NCI-H2196 treated with DMSO at 0.1 percent for 48 hours (cell line): ENCODE data around the gene FOXL1.

Experiments
- DNase-seq: peaks from one replicate; lab custom pipeline; 2025; ENCODE audit not compliant: unreplicated experiment; lab: John Stamatoyannopoulos, UW

The FOXL1 gene

DNA sequence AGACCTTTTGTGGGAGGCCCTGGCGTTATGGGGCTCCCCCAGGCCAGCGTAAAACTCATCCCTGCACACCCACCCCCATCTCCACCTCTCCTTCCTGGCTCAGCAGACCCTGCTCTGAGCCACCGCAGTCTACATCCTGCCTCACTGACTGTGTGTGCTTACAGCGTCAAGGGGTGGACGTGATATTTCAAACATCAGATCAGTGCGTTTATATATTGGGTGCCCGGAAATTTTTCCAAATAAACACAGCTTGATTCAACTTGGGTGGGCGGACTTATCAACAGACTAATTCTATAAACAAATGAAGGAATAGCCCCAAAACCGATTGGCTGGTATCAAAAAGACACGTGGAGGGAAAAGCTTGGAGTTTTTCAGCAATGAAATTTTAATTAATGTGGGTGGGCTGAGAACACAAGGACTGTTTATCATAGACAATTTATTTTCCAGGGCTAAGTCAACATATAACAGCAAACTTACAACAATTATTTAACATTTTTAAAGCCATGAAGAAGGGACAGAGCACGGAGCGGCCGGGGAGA lies at the start of gene FOXL1:
Gene FOXL1, plus strand, starts transcription at position 489 of the 539 bp plus-strand sequence. CDS start 175 bp downstream, outside the sequence.
- DNase-seq: no peak

DNA sequence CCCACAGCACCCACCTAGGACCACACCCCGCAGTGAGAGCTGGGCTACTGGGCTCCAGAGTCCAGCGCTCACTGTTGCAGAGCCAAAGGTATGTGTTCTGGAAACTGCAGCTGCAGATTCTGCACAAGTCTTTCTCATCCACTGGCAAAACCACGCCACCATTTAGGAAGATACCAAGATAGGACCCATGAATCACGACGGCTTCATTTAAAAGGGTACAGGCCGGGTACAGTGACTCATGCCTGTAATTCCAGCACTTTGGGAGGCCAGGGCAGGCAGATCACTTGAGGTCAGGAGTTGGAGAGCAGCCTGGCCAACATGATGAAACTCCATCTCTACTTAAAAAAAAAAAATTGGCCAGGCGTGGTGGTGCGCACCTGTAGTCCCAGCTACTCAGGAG lies 49.2 kb upstream of the FOXL1 start:
- no peak for DNase-seq

DNA sequence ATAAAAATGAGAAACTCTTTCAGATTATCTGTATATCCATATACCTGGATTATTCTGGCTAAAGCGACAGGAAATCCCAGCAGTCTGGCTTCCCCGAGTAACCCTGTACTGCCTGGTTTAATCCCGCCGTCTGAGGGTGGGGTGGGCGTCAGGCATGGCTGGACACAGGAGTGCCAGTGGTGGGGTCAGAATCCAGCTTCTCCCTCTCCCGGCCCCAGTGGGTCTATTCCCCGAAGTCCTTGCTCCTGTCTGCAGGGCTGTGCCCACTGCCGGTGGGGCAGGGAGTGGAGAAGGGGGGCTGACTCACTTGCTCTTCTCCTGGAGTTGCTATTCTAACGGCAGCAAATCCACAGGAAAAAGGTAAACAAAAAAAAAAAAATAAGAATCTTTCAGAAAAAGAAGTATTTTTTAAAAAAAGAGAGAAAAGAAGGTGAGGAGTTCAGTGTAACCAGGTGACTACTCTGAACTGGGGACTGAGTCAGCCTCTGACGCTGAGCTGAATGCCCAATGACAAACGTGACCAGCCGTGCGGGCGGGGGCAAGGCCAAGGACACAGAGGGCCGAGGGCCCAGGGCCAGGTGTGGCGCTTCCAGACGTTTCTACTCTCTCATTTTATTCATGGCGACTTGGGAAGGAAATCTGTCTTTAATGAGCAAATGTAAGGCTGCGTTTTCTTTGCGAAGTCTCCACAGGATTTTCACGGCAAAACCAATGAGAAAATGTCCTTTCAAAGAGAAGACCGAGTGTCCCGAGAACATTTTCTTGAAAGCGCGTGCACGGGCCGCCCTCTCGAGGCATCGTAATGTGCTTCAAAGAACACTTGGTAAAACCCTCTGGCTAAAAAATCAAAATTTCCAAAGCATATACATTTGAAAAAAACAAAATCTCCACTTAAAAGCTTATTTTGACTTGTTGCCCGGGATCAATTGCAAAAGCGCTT lies 47.8 kb upstream of the FOXL1 start:
- no peak for DNase-seq

DNA sequence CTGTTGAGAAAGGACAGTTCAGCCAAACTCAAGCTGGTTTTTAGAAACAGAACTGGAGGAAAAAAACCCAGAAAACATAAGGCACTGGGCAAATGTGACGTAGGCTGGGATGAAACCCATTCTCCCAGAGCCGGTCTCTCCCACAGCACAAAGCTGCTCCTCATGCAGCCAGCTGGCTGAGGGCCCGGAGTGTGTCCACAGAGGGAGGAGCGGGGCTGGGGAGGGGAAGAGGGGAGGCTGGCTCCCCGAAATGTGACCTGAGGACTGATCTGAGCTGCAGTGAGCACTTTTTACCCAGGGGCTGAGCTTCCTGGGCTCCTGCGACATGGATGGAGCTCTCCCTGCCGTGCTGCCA lies 47.2 kb upstream of the FOXL1 start:
- no peak for DNase-seq

DNA sequence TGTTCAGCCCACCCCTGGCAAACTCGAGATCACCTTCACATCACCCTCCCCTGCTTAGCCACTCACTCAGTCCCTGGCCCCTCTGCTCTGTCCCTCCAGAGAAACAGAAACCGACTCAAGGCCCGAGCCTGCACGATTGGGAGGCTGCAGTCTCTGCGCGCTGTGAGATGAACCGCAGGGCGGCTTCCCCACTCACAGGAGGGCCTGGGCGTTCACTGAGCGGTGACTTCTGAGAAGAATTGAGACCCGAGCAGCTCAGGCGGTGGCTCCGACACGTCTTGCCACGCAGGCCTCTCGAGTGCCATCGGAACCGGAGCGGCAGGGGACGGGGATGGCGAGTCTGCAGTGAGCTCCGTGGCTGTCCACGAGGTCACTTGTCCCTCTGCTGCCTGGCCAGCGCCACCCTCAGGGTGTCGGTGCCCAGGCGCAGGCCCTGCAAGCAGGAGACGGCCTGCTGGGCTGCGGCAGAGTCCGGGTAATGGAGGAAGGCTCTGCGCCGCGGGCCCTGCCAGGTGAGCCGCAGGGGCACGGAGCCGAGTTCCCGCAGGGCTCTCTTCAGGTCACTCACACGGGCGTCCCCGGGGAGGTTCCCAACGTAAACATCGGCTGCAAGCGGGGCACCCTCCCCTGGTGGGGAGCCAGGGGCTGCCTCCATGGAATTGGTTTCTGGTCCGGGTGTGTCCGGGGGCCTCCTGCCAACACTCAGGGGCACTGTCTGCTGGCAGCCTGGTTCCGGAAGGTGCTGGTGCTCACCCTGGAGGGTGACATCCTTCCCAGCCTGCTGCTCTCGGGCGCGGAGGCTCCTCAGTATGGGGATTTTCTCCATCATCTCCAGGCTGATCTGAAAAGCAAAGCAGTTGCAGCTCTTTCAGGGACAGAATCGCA lies 46.5 kb upstream of the FOXL1 start:
- DNase-seq: no peak

DNA sequence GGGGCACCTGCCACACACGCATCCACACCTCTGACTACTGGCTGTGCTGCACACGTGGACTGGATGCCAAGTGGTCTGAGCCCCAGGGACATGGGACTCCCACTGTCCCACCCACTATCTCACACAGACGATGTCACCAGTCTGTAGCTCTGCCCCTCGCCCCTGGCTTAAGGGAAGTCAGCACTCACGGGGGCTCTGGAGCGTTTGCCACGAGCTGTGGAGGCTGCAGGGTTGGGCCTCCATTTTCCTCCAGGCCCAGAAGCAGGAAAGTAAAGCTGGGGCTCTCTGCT lies 45.9 kb upstream of the FOXL1 start:
- no peak for DNase-seq

DNA sequence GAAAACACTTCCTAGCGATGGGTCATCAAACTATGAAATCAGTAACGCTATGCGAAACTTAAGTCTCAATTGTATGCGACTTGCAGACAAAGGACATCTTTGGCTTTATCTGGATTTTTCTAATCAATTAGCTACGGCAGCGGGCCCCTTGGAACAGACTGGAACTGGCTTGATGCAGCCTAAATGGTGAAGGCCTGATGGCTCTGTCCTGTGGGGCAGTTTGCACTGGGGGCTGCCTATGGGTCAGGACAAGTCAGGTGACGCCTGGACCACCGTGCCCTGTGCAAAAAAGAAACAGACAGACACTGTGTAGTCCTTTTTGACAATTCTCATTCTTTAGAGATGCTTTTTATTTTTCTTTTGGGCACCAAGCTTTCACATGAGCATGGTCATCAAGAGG lies 45.3 kb upstream of the FOXL1 start:
- DNase-seq: no peak

DNA sequence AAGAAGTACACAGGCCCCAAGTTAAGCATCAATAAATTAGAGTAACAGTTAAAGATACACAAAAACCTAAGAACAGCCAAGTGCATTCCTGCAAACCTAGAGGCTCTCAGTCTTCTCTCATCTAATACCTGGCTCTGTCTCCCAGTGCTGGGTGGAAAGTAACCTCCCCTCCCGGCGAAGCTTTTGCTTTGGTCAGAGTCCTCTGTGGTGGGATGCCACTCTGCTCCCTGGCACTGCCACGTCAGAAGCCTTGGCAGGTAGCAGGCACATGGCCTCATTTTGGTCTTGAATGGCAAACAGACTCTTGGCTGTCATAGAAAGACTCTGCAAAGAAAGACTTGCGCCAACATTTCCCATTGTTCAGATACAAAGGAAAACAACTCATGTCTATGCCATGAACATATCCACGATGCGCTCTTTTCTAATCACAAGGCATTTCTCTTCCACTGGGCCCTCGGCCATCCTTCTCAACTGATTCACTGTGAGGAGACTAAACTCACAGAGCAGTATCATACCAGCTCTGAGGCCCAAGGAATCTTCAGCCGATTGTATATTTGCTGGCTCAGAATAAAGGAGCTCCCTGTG lies 44.5 kb upstream of the FOXL1 start:
- DNase-seq: no peak

DNA sequence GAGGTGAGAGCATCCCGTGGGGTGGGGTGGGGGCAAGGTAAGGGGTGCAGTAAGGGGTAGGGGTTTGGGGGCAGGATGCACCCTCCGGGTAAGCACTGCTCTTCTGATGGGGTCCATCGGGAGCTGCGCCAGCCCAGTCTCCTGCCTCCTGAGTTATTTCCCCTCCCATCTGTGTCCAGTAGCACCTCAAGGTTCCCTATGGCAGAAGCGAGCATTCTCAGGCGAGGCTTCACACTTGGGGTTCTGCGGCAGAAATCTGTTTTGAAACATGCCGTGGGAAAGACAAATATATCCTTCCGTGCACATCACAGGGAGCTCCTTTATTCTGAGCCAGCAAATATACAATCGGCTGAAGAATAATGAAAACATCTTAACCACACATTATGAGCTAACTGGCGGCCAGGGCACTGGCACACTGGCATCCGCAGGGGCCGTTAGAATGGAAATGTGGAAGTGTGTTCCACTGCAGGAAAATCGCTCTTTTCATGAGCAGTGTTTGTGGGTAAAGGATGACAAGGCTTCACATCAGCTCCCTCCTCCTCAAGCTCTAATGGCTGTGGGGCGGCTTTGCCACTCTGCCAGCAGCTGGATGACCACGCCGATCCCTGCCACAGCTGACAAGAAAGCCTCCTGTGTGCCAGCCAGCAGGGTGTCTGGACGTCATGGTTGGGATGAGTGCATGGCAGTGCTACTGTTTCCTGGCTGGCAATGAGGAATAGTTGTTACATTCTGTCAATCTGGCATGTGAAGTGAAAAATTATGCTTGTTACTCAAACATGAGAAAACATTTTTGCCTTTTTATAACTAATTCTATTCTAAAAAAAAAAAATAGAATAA lies 43.4 kb upstream of the FOXL1 start:
- DNase-seq: no peak

DNA sequence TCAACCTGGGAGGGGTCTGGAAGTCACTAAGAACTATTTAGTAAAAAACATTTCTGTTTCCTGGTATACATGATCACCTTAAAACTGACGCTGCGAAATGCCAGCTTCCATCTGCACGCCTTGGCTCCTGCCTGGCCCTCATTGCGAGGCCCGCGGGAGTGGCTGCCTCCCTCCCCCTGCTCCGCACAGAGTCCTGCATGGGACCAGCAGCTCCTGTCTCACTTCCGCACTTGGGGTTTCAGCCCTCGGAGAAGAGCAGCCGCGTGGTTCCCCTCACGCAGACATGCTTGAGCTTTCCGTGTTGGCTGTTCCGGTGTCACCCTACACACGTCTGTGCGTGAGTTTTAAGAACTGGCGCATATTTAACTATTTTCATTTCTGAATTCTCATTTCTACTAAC lies 41.7 kb upstream of the FOXL1 start:
- no peak for DNase-seq

DNA sequence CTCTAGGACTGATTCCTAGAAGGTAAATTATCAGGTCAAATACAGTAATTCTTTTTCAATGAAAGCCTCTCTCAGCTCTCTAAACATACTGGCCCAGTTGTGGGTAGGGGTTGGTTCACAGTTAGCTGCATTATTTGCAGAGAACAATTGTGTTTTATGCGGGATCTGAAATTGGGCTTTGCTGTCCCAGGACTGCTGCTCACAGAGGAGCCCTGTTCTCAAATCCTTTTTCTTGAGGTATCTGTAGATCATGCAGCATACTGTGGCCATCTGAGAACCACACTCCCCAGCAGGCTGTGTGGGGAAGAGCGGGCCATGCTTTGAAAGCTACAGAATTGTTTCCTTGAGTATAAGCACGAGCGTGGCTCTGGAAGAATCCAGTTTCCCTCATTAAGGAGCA lies 40.9 kb upstream of the FOXL1 start:
- no peak for DNase-seq

DNA sequence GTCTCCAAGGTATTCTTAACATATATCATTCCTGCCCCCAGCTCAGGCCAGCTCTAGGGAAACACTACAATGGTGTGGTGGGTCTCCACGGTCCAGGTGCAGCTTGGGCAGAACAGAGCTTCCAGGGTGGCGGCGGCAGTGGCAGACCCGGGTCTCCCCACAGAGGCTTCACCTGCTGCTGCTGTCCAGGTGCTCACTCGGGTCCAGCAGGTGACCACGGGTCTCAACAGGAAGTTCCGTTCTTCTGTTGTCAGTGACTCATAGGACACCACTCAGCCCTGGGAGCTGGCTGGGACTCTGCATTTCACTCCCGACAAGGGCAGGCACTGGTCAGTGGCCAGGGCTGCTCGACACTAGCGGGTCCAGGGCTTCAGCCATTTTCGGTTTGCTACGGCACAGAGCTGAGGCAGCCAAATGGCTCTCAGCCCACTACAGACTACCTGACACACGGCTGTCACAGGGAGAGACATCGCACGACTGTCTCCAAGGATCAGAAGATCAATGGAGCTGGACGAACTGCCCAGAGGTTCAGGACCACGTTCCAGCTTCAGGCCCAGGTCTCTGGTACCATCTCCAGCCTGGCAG lies 40.1 kb upstream of the FOXL1 start:
- no peak for DNase-seq

DNA sequence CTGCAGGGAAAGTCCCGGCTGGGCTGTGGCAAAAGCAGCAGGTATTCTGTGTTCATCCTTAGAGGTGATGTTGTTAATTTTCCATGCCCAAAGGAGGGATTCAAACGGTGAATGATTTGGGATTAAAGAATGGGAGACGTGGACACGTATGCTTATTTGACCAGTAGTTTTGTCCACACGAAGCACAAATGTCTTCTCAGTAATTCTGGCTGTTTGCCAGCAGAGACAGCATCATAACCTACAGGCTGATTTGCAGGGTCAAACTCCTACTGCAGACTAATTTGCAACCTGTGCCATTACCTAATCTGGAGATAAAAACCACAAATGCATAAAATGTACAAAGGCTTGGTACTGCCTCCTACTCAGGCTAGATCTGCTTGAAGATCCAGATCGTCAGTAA lies 37.5 kb upstream of the FOXL1 start:
- DNase-seq: no peak

DNA sequence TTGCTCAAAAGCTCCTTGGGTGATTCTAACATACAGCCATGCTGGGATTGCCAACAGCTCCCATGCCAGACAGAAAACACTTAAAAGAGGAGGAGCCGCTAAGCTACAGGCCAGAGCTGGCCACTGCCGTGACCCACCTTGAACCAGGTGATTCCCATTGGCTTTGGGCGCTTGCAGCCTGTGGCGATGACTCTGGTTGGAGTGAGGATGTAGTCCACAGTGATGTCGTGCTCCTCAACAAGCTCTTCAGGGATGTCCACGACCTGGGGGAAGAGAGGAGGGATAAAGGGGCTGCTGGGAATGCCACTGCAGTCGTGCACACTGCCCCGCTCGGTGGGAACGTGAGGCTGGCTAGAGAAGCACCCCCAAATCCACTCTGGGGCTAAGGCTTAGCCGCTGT lies 36.8 kb upstream of the FOXL1 start:
- no peak for DNase-seq

DNA sequence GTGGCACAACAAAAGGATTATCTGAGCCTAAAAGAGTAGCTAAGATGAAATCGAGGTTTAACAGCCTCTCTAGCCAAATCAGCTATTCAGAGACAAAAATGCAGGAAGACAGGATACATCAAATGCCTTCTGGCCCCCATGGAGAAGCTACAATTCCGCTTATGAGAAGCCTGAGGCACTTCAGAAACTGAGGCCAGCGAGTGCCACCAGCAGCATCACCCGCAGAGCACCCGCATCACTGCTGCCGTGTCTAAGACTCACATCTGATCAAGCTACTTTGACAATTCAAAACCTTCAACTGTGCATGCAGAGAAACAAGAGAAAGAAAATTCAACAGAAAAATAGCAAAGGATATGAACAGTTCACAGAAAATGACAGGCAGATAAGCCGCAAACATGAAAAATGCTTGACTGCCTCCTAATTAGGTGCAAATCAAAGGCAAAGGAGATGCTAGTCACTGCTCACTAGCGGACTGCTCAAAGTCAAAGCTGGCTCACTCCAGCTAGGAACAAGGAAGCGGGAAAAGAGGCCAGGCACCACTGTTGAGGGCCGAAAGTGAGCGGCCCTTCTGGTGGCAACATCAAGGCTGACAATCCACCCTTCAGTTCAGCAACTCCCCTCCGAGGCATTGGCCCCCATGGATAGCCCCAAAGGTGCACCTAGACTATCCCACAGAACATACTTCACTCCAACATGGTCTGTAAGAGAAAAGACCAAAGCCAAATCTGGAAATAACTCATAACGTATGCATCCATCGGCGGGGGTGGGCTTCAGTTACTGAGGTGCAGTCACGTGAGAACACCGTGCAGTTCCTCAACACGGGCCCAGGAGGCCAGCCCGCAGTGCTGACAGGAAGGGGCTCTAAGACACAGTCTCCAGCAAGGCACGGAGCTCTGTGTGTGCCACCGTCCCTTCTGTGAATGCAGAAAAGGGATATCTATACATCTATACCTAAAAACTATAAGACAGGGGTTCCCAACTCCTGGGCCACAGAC lies 35.3 kb upstream of the FOXL1 start:
- DNase-seq: no peak

DNA sequence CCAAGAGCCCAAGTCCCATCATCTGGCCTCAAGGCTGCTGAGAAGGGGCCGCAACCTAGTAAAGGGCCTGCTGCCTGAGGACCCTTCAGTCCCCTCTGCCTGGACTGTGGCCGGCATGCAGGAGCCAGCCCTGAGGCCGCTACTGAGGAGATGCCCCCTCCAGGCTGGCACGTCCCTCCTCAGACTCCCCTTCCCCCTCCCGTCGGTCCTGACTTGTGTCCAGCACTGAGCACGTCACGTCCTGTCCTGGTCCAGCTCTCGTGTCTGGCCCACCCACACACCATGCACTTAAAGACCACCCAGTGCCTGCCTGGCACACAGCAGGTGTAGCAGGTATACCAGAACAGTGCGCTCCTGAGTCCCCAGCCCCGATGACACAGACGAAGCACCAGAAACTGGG lies 32.9 kb upstream of the FOXL1 start:
- no peak for DNase-seq

DNA sequence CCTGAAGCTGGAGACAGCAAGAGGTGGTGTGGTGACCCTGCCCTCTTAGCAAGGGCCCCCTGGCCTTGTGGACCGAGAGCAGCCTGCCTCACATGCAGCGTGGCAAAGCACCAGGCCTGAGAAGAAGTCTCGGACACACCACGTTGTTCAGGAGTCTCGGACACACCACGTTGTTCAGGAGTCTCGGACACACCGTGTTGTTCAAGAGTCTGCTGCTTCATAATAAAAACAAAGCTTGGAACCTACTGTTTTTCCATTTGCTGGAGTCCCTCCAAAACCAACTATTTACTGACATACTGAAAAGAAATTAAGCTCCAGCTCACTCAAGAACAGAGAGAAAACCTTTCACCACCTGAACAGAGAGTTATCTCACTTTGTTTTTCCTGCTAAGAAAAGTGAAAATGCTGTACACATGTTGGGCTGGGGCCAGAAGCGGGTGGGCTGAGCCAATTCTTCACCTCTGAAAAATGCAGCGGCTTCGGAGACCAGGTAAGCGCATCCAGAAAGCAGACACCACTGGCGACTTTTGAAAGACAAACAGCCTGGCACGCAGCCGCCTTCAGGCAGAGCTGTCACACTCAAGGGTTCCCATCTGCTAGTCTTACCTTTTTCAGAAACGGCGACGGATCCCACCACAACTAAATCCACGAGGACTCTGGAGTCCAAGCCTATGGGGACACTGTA lies 32.3 kb upstream of the FOXL1 start:
- DNase-seq: no peak

DNA sequence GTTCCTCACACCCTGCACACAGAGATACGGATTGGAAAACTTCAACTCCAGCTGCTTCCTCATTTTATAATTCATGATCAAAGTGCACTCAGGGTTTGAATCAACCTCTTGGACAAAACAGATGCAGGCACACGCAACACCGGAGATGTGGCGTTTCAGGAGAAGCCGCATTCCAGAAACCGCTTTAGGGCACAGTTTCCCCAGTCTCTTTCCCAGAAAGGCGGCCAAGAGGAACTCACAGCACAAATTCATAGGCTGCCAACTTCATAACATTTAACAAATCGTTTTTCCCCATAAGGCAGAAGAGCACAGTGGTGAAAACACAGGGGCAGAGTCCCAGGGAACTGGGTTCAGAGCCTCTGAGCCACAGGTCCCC lies 31.7 kb upstream of the FOXL1 start:
- DNase-seq: no peak

DNA sequence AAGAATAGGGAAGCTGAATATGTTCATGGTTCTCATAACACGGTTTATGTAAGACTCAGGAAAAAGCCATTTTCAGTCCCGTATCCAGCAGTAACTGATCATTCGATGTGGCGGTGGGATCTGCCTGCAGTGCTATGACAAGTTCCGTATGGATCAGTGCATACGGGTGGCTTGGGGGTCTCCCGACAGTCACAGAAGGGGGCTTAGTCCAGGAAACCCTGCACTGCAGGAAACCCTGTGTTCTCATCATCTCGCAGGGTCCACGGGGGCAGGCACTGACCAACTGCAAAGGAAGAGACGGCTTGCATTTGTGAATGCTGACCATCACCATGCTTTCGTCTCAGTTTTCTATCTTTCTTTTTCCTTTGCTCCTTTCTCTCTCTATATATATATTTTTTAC lies 31.1 kb upstream of the FOXL1 start:
- DNase-seq: no peak
